Mucosa of descending colon (tissue), 3 donors: Measurements from ENCODE around the gene IQGAP1. TPM values are rescaled to one million over a fixed set of nuclear protein-coding genes. Genes with fewer than 3 reads are reported as not detected.

Experiments used
- ATAC-seq: fragments of 200-7000 bp; cut with Tn5 transposase; one replicate; pipeline ENCODE4 v1.9.1; 2020; ENCODE audit warnings: mild to moderate bottlenecking, moderate library complexity
- DNase-seq, 3 donors: peaks; one replicate each; pipeline ENCODE4 v3.0.0-alpha.2; 2020
- H3K36me3 ChIP-seq: fragments of 200-600 bp; one replicate; pipeline ENCODE4 v1.8.0; 2021; ENCODE audit warnings: low read depth, mild to moderate bottlenecking
- H3K4me1 ChIP-seq: fragments of 200-600 bp; one replicate; pipeline ENCODE4 v1.8.0; 2021; ENCODE audit warnings: low read depth, mild to moderate bottlenecking
- H3K4me3 ChIP-seq: fragments of 200-600 bp; one replicate; pipeline ENCODE4 v1.8.0; 2021; ENCODE audit warnings: mild to moderate bottlenecking
- H3K9me3 ChIP-seq: fragments of 200-600 bp; one replicate; pipeline ENCODE4 v1.8.0; 2021; ENCODE audit warnings: mild to moderate bottlenecking
- CTCF ChIP-seq: fragments of 200-600 bp; IDR thresholded peaks from one replicate; pipeline ENCODE4 v1.8.0; 2022; ENCODE audit warnings: antibody characterized with exemption, mild to moderate bottlenecking
- intact Hi-C, 2 donors: fragments of 100-400 bp; cut with DNase I in 1 of 2; cut with micrococcal nuclease in 1 of 2; formaldehyde crosslinking; loops; one replicate each; pipeline versions ENCODE4 v1.11.0 to v1.11.1; 2022; cut with DNase I, micrococcal nuclease
- total RNA-seq, 3 donors: library from RNA; stranded (reverse); fragmentation: NEBNext Ultra II Directional in 2 of 3; extraction: Animal tissue kit (Norgen Biotek cat#: 25700) in 2 of 3; gene quantifications; one replicate each; pipeline versions ENCODE4 v1.2.1 to v1.2.4, GENCODE V29; 2021 to 2023
- donor health status: DM: no; HTN: no; CAD: no; lungs with moderate emphysema.
- donor health status: DM: no; HTN: no; CAD: no.
- donor health status: DM: no; HTN: yes; CAD: no.

Gene IQGAP1
- total RNA-seq, 3 donors from 2014 or later, result 186 to 242 (median 206) TPM

GRCh38 chr15:90436952-90437351 is 48.9 kb downstream of the IQGAP1 start:
- intact Hi-C loops, result no loop called here
- peaks cover 27% of the 10 kb centered on the region for H3K4me1 ChIP-seq
- ATAC-seq (no peak), DNase-seq (no peak)
- no peak overlapping the region for H3K4me3 ChIP-seq
- no peak for TF ChIP-seq CTCF
- peaks cover 5% of the 10 kb centered on the region for H3K36me3 ChIP-seq
- H3K9me3 ChIP-seq, result no peaks in the 10 kb centered on the region

- H3K4me3 ChIP-seq, result no peak overlapping the region
- H3K4me1 ChIP-seq, result peaks cover 27% of the 10 kb centered on the region
- intact Hi-C loops, result no loop called here
- H3K36me3 ChIP-seq, result peaks cover 5% of the 10 kb centered on the region
- TF ChIP-seq CTCF, result no peak
- no peaks in the 10 kb centered on the region for H3K9me3 ChIP-seq
- ATAC-seq (no peak), DNase-seq (no peak)
These were observed 49.5 kb downstream of the IQGAP1 start for GRCh38 chr15:90437516-90437915.

GRCh38 chr15:90439946-90440345 is 51.9 kb downstream of the IQGAP1 start:
- H3K4me3 ChIP-seq, result no peak overlapping the region
- H3K36me3 ChIP-seq, result no peaks in the 10 kb centered on the region
- ATAC-seq, result no peak
- intact Hi-C loops, result no loop called here
- no peak for TF ChIP-seq CTCF
- DNase-seq, result no peak
- no peaks in the 10 kb centered on the region for H3K9me3 ChIP-seq
- H3K4me1 ChIP-seq, result peaks cover 27% of the 10 kb centered on the region

GRCh38 chr15:90441027-90441426 is 53.0 kb downstream of the IQGAP1 start:
- Histone ChIP-seq H3K36me3 (no peaks in the 10 kb centered on the region), H3K9me3 (no peaks in the 10 kb centered on the region), H3K4me1 (peaks cover 20% of the 10 kb centered on the region), H3K4me3 (no peak overlapping the region)
- TF ChIP-seq CTCF, result no peak
- ATAC-seq (peak; percentile 91), DNase-seq (peak in 1 of 3 donors; percentile 24)
- intact Hi-C loops, result no loop called here

GRCh38 chr15:90442423-90442822 is 54.4 kb downstream of the IQGAP1 start:
- no peak for ATAC-seq
- intact Hi-C loops, result no loop called here
- no peak for TF ChIP-seq CTCF
- Histone ChIP-seq H3K4me1 (peaks cover 17% of the 10 kb centered on the region), H3K36me3 (no peaks in the 10 kb centered on the region), H3K9me3 (no peaks in the 10 kb centered on the region), H3K4me3 (no peak overlapping the region)
- no peak for DNase-seq

GRCh38 chr15:90449206-90449735 is 61.2 kb downstream of the IQGAP1 start:
- Histone ChIP-seq H3K9me3 (no peaks in the 10 kb centered on the region), H3K4me3 (no peak overlapping the region), H3K36me3 (no peaks in the 10 kb centered on the region), H3K4me1 (no peaks in the 10 kb centered on the region)
- ATAC-seq, result no peak
- intact Hi-C loops, result no loop called here
- TF ChIP-seq CTCF, result no peak
- DNase-seq, result no peak
